NCI-H2029 treated with DMSO at 0.1 percent for 48 hours (cell line): ENCODE measurements around the gene CDH13.
A peak's percentile ranks its signal among the peaks of the same experiment; 100 is the strongest.

Experiments used
- DNase-seq: peaks from one replicate; lab custom pipeline; 2025; lab: John Stamatoyannopoulos, UW

CDH13 gene

DNA sequence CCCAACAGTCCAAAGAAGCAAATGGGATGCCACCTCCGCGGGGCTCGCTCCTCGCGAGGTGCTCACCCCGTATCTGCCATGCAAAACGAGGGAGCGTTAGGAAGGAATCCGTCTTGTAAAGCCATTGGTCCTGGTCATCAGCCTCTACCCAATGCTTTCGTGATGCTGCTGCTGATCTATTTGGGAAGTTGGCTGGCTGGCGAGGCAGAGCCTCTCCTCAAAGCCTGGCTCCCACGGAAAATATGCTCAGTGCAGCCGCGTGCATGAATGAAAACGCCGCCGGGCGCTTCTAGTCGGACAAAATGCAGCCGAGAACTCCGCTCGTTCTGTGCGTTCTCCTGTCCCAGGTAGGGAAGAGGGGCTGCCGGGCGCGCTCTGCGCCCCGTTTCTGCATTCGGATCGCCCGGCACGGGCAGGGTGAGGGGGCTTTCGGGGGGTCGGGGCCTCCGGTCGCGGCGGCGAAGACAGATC lies at the start of gene CDH13:
CDH13 (plus strand) TSS at position 179 of the 471 bp plus-strand sequence.
- DNase-seq: no peak

DNA sequence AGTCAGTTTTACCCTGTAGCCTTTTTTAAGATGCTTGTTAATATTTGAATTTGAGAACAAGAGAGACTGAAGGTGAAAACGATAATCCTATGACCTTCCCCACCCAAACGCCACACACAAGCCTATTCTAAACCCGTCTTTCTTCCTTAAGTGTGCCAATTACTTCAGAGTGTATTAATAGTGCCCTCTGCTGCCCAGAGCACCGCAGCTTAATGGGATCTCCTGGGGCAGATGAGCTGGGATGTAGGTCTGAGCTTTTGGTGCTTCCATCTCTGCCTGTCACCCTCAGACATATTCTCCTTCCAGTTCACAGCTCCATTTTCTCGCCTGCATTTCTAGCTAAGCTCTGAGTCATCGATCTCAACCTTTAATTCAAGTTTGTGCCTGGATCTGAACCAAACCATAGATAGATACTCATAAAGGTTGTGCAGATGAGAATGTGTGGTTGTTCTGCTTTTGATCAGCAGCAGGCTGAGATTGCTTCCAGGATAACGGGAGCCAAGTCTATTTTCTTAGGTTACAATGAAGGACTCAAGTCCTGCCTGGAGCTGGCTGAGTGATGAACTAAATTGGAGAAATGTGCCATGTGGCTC lies 46.4 kb upstream of the CDH13 start:
- DNase-seq: peak; percentile 19

DNA sequence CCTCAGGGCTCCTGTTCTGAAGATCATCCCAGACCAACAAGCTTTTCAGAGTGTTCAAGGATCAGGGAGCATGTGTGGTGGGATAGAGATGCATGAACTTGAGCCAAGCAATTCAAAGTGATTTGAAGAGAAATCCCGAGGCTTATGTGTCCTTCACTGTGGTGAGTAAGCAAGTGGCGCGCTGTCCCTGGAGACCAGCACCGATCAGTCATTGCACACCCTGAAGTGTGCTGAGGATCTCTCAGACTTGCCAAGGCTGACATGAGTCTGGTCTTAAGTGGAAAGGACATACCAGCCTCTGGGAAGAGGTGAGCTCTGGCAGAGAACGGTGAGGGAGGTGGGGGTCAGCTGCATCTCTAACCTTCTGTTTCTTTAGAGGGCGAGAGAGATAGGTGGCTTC lies 43.8 kb upstream of the CDH13 start:
- DNase-seq: no peak

DNA sequence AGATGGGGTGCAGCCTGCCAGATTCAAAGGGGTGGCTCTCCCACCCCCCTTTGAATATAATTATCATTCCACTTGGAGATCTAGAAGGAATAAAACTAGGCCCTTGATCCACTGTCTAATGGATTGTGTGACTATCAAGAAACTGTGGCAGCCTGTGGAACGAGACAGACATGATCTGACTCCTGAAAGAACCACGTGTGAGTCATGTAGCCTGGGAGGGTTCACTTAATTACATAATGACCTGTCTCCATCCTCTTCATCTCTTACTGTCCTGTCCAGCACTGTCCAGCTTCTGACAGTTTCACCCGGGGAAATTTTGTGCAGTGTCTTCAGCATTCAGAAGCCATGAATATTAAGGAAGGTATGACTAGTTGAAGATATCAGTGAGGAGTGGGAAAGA lies 43.3 kb upstream of the CDH13 start:
- DNase-seq: no peak

DNA sequence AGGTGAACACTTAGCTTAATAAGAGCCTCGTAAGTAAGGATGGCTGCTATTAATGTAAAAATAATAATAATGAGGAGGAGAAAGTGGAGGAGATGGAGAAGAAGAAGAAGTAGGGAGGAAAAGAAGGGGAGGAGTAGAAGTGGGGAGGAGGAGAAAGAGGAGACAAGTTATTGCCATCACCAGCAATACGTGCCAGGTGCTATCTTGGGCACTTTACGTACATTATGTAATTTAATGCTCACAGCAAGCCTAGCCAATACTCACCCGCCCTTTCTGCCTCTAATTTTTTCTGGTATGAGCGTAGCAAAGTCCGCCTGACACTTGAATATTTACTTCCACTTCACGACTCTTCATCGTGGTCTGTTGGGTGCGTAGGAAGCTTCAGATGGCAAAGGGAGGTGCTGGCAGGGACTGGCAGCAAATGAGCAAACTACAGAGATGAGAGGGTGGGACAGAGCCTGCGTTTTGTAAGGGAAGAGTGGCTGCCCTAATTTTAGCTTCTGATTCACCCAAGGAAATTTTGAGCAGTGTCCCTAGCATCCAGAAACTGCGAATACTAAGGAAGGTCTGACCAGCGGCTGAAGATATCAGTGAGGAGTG lies 42.1 kb upstream of the CDH13 start:
- DNase-seq: no peak

DNA sequence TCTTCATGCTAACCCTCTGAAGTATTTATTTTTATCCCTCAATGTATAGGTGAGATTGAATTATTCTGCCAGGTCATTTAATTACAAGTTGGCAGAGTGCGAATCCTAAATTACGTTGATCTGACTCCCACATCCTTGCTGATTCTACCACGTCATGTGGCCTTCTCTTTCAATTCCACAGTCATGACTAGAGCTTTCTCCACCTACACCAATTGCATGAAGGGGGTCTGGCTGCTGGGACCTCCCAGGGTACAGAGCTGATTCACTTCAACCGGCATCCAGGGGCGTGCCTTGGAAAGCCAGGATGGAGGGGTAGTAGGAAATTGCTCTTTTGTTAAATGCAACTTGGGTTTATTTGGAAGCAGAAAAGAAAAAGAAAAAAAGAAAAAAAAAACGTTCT lies 41.1 kb upstream of the CDH13 start:
- DNase-seq: no peak

DNA sequence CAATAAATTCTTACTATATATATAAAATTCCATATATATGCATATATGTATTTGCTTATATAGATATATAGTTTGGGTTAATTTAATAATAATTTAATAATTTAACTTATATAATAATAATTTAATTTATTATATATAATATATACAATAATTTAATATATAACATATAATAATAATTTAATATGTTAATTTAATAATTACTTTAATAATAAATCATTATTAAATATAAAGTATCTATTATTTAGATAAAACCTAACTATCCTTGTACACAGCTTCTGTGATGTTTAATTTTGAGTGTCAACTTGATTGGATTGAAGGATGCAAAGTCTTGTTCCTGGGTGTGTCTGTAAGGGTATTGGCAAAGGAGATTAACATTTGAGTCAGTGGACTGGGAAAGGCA lies 40.6 kb upstream of the CDH13 start:
- no peak for DNase-seq

DNA sequence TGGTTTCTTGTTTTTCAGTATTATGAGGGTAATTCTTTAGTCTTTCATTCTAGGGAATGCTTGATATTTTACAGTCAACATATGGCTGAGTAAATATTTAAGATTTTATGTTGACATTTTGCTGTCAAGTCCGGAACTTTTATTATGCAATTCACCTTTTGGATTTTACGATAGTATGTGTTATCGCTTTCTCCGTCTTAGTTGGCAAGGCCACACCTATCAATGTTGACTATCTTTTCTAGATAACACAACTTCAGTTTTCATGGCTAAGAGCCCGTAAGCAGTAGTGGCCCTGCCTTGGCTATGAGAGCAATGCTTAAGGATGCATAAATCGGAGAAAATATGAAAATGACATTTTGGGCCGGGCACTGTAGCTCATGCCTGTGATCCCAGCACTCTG lies 39.5 kb upstream of the CDH13 start:
- no peak for DNase-seq

DNA sequence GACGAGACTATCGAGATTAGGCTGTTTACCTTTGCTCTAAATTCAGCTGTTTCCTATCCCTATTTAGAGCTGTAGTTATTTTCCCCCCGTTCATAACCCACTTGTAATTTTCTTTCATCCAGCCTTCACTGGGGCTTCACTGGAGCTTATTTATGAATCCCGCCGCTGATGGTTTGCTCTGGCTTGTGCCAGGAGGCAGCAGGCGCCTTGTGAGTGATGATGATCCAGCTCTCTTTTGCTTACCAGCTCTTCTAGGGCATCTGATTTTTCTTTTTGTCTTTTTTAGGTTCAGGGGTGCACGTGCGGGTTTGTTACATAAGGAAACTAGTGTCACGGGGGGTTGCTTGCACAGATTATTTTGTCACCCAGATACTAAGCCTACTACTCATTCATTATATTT lies 37.4 kb upstream of the CDH13 start:
- no peak for DNase-seq

DNA sequence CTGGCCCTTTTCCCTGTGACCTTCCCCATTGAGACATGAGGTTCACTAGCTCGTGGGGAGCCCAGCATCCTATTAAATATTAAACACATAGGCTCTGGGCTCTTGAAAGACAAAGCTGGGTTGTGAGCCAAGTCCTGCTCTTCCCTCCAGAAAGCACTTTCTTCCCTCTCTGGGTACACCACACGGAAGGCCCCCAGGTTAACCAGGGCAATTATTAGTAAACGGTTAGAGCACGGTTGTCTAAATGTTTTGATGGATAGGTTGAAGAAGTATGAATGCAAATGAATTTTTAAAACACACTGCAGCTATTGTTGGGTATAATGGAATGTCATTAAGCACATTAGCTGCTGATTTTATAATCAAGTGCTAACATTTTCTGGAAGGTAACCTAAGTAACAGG lies 32.7 kb upstream of the CDH13 start:
- DNase-seq: no peak

DNA sequence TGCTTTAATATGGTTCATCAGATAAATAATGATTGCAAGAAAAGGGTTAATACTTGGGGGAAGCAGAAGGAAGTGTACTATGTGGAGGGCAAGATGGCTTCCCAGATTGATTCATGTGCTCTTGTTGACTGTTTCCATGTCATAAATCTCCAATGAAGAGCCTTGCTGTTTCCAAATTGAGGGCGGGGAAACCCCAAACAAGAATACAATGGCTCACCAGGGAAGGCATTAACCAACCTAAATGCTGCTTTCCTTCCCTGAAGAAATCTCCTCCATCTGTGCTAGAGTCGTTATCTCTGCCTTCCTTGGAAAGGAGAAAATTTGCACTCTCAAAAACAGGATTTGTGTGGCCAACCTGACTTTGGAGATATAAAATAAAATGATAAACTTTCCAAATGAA lies 28.0 kb upstream of the CDH13 start:
- no peak for DNase-seq

DNA sequence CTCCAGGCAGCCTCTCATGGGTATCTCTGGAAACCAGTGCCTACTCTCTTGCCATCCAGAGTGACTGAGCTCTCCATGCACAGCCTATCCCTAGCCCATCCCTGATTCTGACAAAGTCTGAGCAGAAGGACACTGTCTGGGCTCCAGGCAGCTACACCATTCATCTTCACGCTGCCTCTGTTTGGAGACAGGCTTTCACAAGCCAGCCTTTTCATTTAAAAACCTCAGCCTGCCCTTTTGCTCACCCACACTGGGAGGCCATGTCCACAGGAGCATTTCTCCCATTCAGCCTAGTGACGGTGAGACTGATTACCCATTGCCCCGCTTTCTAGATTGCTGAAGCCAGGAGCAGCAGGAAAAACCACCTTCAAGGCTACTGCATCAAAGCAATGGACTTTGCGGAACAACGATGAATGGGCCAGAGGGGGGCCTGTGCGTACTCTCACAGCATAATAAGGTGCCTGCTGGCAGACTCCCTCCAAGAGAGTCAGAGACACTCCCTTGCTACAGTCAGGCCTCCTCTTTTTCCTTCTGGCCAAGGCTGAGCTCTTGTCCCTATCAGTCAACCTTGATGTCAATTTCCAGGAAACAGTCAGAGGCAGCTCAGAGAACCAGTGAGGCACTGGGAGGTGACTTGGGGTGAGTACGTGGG lies 24.7 kb upstream of the CDH13 start:
- no peak for DNase-seq

DNA sequence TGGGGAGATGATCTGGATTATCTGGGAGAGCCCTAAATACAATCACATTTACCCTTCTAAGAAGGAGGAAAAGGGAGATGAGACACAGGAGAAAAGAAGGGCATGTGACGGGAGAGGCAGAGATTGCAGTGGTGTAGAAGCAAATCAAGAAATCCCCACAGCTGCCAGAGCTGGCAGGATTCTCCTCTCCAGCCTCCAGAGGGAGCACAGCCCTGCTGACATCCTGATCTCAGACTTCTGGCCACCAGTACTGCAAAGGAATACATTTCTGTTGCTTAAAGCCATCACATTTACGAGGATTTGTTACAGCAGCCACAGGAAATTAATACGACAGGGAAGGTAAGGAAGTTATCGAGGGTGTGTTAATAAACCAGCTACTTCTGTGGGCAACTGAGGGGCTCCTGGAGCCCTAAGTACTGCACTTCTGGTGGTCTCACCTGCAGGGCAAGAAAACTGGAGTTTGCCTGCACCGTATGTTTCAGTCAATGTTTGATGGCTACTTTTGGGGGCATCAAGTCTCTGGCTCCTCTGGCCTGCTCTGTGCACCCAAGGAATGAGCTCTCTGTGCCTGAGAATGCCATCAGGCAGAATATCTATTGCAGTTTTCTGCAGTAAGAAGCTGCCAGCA lies 22.9 kb upstream of the CDH13 start:
- DNase-seq: no peak

DNA sequence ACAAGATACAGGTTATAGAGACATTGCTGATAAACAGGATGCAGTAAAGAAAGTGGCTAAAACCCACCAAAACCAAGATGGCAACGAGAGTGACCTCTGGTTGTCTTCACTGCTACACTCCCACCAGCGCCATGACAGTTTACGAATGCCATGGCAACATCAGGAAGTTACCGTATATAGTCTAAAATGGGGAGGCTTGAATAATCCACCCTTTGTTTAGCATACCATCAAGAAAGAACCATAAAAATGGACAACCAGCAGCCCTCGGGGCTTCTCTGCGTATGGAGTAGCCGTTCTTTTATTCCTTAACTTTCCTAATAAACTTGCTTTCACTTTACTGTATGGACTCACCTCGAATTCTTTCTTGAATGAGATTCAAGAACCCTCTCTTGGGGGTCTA lies 21.7 kb upstream of the CDH13 start:
- no peak for DNase-seq

DNA sequence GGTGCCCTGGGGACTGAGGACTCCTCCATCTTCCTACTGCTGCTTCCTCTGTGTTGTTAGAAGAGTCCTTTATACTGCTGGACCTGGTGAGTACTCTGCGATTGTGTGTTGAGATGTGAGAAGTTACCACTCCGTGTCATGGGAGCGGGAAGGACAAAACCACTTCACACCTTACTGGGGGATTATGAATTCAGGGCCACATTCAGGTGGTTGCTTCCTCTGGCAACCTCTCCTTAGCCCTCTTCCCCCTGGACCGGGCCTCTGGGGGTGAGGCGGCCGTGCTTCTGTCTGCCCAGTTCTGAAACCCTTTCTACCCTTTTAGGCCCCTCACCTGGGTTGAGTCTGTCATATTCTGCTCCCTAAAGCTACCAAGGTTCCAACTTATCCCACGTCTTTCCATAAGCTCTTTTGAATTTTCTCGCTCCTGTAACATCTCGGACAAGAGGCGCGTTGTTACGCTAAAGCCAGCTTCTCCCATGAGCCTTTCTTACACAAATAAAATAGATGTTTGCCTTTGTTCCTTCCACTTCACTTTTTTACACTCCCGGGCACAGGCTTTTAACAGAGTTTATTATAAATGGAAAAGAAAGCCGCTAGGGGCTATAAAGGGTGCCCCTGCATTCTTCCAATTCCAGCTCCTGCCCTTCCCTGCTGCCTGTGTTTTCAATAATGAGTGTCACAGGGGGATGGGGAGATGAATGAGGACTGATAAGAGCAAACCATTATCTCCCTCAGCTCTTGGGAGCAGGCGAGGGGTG lies 20.7 kb upstream of the CDH13 start:
- DNase-seq: no peak

DNA sequence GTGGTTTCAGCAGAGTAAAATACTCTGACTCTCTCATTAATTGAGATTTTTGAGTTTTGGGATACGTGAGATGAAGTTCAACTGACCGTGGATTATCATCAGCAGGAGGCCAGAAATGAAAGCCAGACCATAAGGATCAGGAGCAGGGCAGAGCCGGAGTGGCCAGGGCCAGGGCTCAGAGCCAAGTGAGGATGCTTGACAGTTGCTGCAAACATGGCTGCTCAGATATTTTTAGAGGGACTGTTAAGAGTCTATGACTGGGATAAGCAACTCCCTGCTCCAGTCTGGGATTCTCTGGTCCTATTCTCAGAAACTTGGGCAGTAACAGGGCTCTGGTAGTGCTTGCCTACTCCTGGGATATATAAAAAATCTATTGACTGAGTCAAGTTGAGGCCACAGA lies 17.6 kb upstream of the CDH13 start:
- DNase-seq: no peak

DNA sequence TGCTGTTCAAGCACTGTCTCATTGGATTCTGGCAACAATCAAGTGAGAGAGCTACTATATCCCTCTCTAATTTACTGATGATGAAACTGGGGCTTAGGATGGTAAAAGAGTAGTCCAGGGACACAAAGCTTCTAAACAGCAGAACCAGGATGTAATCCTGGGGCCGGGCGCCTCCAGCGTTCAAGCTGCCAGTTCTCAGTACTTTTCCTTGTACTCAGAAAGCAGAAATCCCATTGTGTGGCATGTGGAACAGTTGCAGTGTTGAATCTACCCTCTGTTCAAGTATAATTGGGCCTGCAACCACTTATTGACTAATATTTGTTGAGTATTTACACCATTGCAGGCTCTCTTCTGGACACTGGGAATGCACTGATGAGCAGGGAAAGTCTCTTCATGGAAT lies 14.5 kb upstream of the CDH13 start:
- DNase-seq: no peak

DNA sequence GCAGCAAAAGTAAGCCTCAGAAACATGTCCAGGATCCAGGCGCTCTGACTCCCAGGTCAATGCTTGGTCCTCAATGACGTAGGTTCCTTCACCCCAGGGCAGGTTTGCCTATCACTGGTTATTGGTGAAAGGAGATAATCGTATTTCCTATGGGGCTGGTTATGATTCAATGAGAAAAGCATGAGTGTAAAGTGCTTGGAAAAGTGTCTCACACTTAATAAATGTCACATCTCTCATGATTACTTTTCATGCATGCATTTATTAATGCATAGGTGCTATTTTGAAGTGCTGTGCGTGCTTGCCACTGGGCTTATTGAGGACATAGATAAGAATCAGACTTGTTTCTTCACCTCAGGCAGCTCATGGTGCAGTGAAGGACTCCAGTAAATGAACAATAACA lies 10.4 kb upstream of the CDH13 start:
- DNase-seq: no peak

DNA sequence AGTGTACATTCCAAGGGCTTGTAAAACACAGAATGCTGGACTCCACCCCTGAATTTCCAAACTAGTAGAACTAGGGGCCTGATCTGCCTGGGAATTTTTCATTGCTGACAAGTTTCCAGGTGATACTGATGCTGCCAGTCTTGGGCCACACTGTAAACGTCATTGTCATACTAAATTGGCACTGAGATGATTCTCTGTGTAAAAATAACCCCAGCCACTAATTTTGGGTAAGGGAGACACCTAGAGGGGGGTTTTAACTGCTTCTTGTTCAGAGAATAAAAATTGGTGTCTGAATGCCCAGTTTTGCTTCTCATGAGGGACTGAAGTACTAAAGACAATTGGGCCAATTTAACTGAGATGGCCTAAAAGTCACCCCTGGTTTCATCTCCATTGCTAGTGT lies 5.0 kb upstream of the CDH13 start:
- no peak for DNase-seq

DNA sequence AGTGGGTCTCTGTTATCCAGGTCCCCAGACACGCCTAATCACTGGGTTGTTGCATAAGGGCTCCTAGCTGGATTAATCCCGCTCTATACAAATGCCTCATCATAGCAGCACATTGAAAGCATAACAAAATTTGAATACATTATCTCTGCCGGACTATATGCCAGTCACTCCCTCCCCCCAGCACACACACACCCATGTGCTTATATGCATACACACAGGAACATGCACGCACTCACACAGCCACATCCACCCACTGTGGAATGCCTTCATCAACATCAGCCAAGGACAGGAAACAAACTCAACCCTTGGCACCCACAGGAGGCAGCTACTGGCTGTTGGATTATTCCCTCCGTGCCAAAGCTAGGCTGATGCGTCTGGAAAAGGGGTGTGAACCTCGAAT lies 3.5 kb upstream of the CDH13 start:
- DNase-seq: no peak

DNA sequence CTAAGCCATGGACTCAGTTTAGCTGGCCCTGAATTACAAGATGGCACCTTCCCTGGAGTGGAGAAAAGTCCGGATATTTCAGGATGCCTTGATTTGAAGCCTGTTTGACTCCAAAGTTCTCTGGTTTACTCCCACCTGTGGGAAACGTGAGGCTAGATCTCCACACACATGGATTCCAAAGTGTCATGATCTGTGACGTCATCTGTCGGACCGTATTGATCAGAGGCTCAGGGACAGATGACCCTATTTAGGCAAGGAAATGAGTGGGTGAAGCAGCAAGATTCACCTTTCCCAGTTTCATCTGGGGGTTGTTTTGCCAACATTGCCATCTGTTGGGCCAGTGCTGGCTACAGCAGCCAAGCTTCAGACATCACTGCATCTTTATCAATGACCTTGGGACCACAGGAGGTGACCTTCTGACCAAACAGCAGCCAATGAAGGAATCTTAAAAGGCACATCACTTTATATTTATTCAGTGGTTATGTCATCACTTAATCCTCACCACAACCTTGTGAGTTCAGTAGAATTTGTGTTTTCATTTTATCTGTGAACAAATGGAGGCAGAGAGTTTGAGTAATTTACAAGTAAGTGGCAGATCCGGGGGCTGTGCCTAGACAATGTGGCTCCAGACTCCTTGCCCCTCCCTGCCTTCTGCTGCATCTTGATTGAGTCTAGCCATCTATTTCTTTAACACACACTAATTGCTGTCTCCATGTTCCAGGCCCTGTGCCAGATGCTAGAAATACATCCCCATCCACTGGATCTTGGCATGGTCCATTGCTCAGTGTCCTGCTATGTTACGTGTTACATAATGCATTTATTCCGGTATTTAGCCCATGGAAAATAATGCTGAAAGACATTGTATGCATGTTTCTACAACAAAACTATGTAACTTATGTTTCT lies 1.5 kb upstream of the CDH13 start:
- DNase-seq: no peak

DNA sequence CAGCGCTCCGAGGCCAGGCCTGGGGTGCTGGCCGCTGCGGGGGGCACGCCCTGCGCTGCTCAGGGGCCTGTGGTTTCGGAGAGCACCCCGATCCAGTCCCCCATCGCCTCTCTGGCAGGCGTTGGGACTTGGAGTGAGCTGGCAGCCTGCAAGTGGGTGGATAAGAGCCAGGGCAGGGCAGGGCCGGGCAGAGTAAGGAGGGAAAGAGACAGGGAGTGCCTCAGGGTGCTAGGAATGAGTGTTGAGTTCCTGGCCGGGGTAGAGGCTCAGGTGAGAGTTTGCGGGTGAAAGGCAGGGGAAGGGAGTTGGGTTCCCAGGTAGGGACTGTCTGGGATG lies 1.3 kb downstream of the CDH13 start:
- no peak for DNase-seq
